Endothelial cell of umbilical vein (primary cell): ENCODE results near the gene MAP1LC3B2.

Source experiments
- CTCF ChIP-seq, 2 donors: IDR thresholded peaks; 1 replicate in 1 of 2; 2 replicates in 1 of 2; pipeline ENCODE4 v1.5.1; 2011; ENCODE audit warnings: low read length in 2 of 2, mild to moderate bottlenecking in 2 of 2, moderate library complexity in 2 of 2, control low read depth in 1 of 2, inconsistent platforms in 1 of 2, low read depth in 1 of 2; ENCODE audit not compliant: insufficient read depth in 1 of 2; ENCODE audit errors: extremely low read depth in 1 of 2
- EZH2 ChIP-seq: IDR thresholded peaks from 2 replicates; pipeline ENCODE4 v1.6.1; 2012; ENCODE audit warnings: borderline replicate concordance, low read depth, mild to moderate bottlenecking, moderate library complexity, low read length, inconsistent platforms; ENCODE audit not compliant: severe bottlenecking
- JUN ChIP-seq: IDR thresholded peaks from 2 replicates; pipeline ENCODE4 v1.6.1; 2011; ENCODE audit warnings: borderline replicate concordance, low read depth; ENCODE audit not compliant: insufficient read length, insufficient read depth
- MAX ChIP-seq: IDR thresholded peaks from 2 replicates; pipeline ENCODE4 v1.6.1; 2011; ENCODE audit not compliant: insufficient read depth, insufficient read length
- MYC ChIP-seq: IDR thresholded peaks from one replicate; pipeline ENCODE4 v1.6.1; 2011; ENCODE audit warnings: mild to moderate bottlenecking, low read depth, low read length
- POLR2A ChIP-seq: IDR thresholded peaks from 2 replicates; pipeline ENCODE4 v1.6.1; 2012; ENCODE audit warnings: low read depth, mild to moderate bottlenecking, control low read depth, low read length
- POLR2AphosphoS5 ChIP-seq: IDR thresholded peaks from 2 replicates; pipeline ENCODE4 v1.6.1; 2012; ENCODE audit warnings: low read depth, mild to moderate bottlenecking, control low read depth, low read length, moderate library complexity; ENCODE audit not compliant: insufficient read depth

GRCh38 chr12:116591855-116592637, 32.9 kb downstream of the MAP1LC3B2 start:
- TF ChIP-seq JUN (no peak), CTCF (IDR thresholded peaks at IDR 0.05; ENCODE audit: extremely low read depth in 1 of 2, insufficient read depth in 1 of 2, low read depth in 1 of 2, low read length in 2 of 2) (no peak), POLR2A (no peak), POLR2AphosphoS5 (no peak), MAX (no peak), EZH2 (no peak), MYC (no peak)
